H9 (cell line): Measurements from ENCODE around the gene ACTN3. TPM values are rescaled to one million over a fixed set of nuclear protein-coding genes. Genes with fewer than 3 reads are reported as not detected.

ENCODE experiments used
- DNase-seq: peaks from one replicate; pipeline ENCODE4 v3.0.0-alpha.2; 2017
- H2AFZ ChIP-seq: one replicate; pipeline ENCODE4 v1.6.1; 2013; ENCODE audit warnings: mild to moderate bottlenecking, low read length, control low read depth, moderate library complexity
- H2AK5ac ChIP-seq: 2 replicates; pipeline ENCODE4 v1.6.1; 2013; ENCODE audit warnings: low read length, control low read depth, mixed read lengths; ENCODE audit not compliant: insufficient read length
- H2BK120ac ChIP-seq: one replicate; pipeline ENCODE4 v1.6.1; 2013; ENCODE audit warnings: low read depth, mild to moderate bottlenecking, low read length, control low read depth, inconsistent platforms; ENCODE audit not compliant: poor library complexity, severe bottlenecking
- H2BK12ac ChIP-seq: 2 replicates; pipeline ENCODE4 v1.6.1; 2013; ENCODE audit warnings: low read length, control low read depth, mixed read lengths, low read depth; ENCODE audit not compliant: insufficient read length
- H2BK15ac ChIP-seq: 2 replicates; pipeline ENCODE4 v1.6.1; 2013; ENCODE audit warnings: low read depth, low read length, control low read depth
- H2BK20ac ChIP-seq: one replicate; pipeline ENCODE4 v1.6.1; 2013; ENCODE audit warnings: low read depth, mild to moderate bottlenecking, low read length, control low read depth, inconsistent platforms; ENCODE audit not compliant: poor library complexity, severe bottlenecking
- H2BK5ac ChIP-seq: 2 replicates; pipeline ENCODE4 v1.6.1; 2013; ENCODE audit warnings: low read length, control low read depth, mixed read lengths; ENCODE audit not compliant: insufficient read length
- H3K14ac ChIP-seq: 2 replicates; pipeline ENCODE4 v1.6.1; 2013; ENCODE audit warnings: low read length, control low read depth; ENCODE audit not compliant: insufficient read depth
- H3K18ac ChIP-seq: 2 replicates; pipeline ENCODE4 v1.6.1; 2013; ENCODE audit warnings: low read depth, mild to moderate bottlenecking, mixed read lengths, low read length, control low read depth; ENCODE audit not compliant: insufficient read length
- H3K23ac ChIP-seq: 2 replicates; pipeline ENCODE4 v1.6.1; 2013; ENCODE audit warnings: low read length, control low read depth, mixed read lengths, low read depth; ENCODE audit not compliant: insufficient read length
- H3K23me2 ChIP-seq: 2 replicates; pipeline ENCODE4 v1.6.1; 2013; ENCODE audit warnings: low read depth, mild to moderate bottlenecking, mixed read lengths, low read length, control low read depth; ENCODE audit not compliant: insufficient read length, poor library complexity, severe bottlenecking
- H3K27ac ChIP-seq: 2 replicates; pipeline ENCODE4 v1.5.1; 2013; ENCODE audit warnings: low read length, control low read depth, mixed read lengths, low read depth; ENCODE audit not compliant: insufficient read length
- H3K27me3 ChIP-seq: 2 replicates; pipeline ENCODE4 v1.6.1; 2013; ENCODE audit warnings: low read length, control low read depth, inconsistent platforms; ENCODE audit not compliant: insufficient read depth
- H3K4ac ChIP-seq: 2 replicates; pipeline ENCODE4 v1.6.1; 2013; ENCODE audit warnings: low read depth, mild to moderate bottlenecking, control low read depth, inconsistent platforms, low read length, moderate library complexity
- H3K4me1 ChIP-seq: 2 replicates; pipeline ENCODE4 v1.6.1; 2013; ENCODE audit warnings: low read length, control low read depth, inconsistent platforms; ENCODE audit not compliant: insufficient read depth
- H3K4me2 ChIP-seq: 2 replicates; pipeline ENCODE4 v1.6.1; 2013; ENCODE audit warnings: low read length, control low read depth, mixed read lengths; ENCODE audit not compliant: insufficient read length, insufficient read depth
- H3K56ac ChIP-seq: 2 replicates; pipeline ENCODE4 v1.6.1; 2013; ENCODE audit warnings: low read depth, mild to moderate bottlenecking, mixed read lengths, low read length, control low read depth; ENCODE audit not compliant: insufficient read length
- H3K79me1 ChIP-seq: 2 replicates; pipeline ENCODE4 v1.6.1; 2013; ENCODE audit warnings: low read depth, mild to moderate bottlenecking, moderate library complexity, low read length, control low read depth, inconsistent platforms; ENCODE audit not compliant: insufficient read depth, poor library complexity, severe bottlenecking
- H3K79me2 ChIP-seq: 2 replicates; pipeline ENCODE4 v1.6.1; 2013; ENCODE audit warnings: low read length, control low read depth, inconsistent platforms; ENCODE audit not compliant: insufficient read depth
- H3K9ac ChIP-seq: 2 replicates; pipeline ENCODE4 v1.6.1; 2013; ENCODE audit warnings: low read length, control low read depth, mixed read lengths; ENCODE audit not compliant: insufficient read length; ENCODE audit errors: extremely low read depth
- H3K9me3 ChIP-seq: one replicate; pipeline ENCODE4 v1.6.1; 2013; ENCODE audit warnings: low read depth, low read length, inconsistent platforms; ENCODE audit not compliant: control insufficient read depth
- H3T11ph ChIP-seq: one replicate; pipeline ENCODE4 v1.6.1; 2013; ENCODE audit warnings: mild to moderate bottlenecking, low read length, control low read depth, inconsistent platforms
- H4K20me1 ChIP-seq: one replicate; pipeline ENCODE4 v1.6.1; 2013; ENCODE audit not compliant: control insufficient read depth, insufficient read length, insufficient read depth
- H4K5ac ChIP-seq: 2 replicates; pipeline ENCODE4 v1.6.1; 2013; ENCODE audit warnings: low read depth, mild to moderate bottlenecking, mixed read lengths, low read length, control low read depth; ENCODE audit not compliant: insufficient read length
- H4K8ac ChIP-seq: replicated peaks from 2 replicates; pipeline ENCODE4 v1.6.1; 2013; ENCODE audit warnings: low read length, control low read depth, mixed read lengths, low read depth; ENCODE audit not compliant: insufficient read length
- H4K91ac ChIP-seq: 2 replicates; pipeline ENCODE4 v1.6.1; 2013; ENCODE audit warnings: low read depth, mild to moderate bottlenecking, moderate library complexity, mixed read lengths, low read length, control low read depth; ENCODE audit not compliant: insufficient read length
- H3K27ac Mint-ChIP-seq, 3 experiments: 2 replicates in 2 of 3; 3 replicates in 1 of 3; pipeline ENCODE4 v1.8.0; 2020 to 2021; ENCODE audit warnings: mixed read lengths in 3 of 3, mild to moderate bottlenecking in 1 of 3, moderate library complexity in 1 of 3
- H3K27me3 Mint-ChIP-seq: 2 replicates; pipeline ENCODE4 v1.8.0; 2021; ENCODE audit warnings: low read depth, mild to moderate bottlenecking, moderate library complexity, mixed read lengths
- H3K36me3 Mint-ChIP-seq, 3 experiments: 2 replicates in 2 of 3; 3 replicates in 1 of 3; pipeline ENCODE4 v1.8.0; 2020 to 2021; ENCODE audit warnings: low read depth in 3 of 3, mixed read lengths in 3 of 3; ENCODE audit not compliant: insufficient read depth in 1 of 3
- H3K4me1 Mint-ChIP-seq, 2 experiments: 2 replicates each; pipeline ENCODE4 v1.8.0; 2020; ENCODE audit warnings: mixed read lengths in 2 of 2
- H3K4me3 Mint-ChIP-seq, 2 experiments: 2 replicates in 1 of 2; 3 replicates in 1 of 2; pipeline ENCODE4 v1.8.0; 2020 to 2021; ENCODE audit warnings: mild to moderate bottlenecking in 2 of 2, mixed read lengths in 2 of 2, moderate library complexity in 1 of 2
- H3K9me3 Mint-ChIP-seq, 2 experiments: 2 replicates in 1 of 2; 3 replicates in 1 of 2; pipeline ENCODE4 v1.8.0; 2020; ENCODE audit warnings: mild to moderate bottlenecking in 2 of 2, mixed read lengths in 2 of 2, moderate library complexity in 1 of 2
- WGBS: extraction: QIAGEN DNeasy Blood & Tissue Kit; methylation state at CpG from one replicate; pipeline ENCODE4 v1.1.7; 2013; ENCODE audit warnings: missing lambda C conversion rate, low lambda C conversion rate, mixed read lengths; ENCODE audit not compliant: insufficient read length; ENCODE audit errors: extremely low coverage; 5-methylcytosine and 5-hydroxymethylcytosine counted together
- total RNA-seq: library from RNA; stranded (reverse); gene quantifications from 2 replicates; pipeline ENCODE4 v1.2.1, GENCODE V29; 2021
- TF ChIP-seq, protein P1 (sequence below): fragments of 200-600 bp; sonication (generic); conservative IDR thresholded peaks from 3 replicates; pipeline ENCODE4 v1.8.0; 2021; ENCODE audit warnings: antibody characterized with exemption, mild to moderate bottlenecking

Gene ACTN3
- total RNA-seq, 1 experiment from 2014 or later = 45.7 TPM

DNA sequence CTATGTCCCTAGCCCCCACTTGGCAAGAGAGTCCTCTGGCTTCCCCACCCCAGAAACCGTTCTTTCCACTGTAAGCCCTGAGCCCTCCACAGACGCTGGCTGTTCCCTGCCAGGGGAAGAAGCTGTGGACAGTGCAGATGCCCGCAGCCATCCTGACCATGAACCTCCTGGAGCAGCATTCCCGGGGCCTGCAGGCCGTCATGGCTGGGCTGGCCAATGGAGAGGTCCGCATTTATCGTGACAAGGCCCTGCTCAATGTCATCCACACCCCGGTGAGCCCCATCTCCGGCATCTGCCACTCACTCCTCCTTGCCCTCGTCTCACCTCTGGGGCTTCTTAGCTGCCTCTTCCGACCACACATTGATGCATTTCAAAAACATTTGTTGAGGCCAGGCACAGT lies 23.1 kb upstream of the ACTN3 start:
- no peak overlapping the region for H2BK12ac ChIP-seq
- H3K9me3 Mint-ChIP-seq = no peaks in the 10 kb centered on the region
- no peak overlapping the region for H3K4ac ChIP-seq
- no peaks in the 10 kb centered on the region for H3K4me1 Mint-ChIP-seq
- no peak overlapping the region for H3K4me2 ChIP-seq
- no peak overlapping the region for H3T11ph ChIP-seq
- H3K27ac ChIP-seq = no peak overlapping the region
- no peak overlapping the region for H2BK120ac ChIP-seq
- DNase-seq = no peak
- no peak overlapping the region for H2BK20ac ChIP-seq
- no peak overlapping the region for H3K18ac ChIP-seq
- H3K56ac ChIP-seq = no peak overlapping the region
- H3K36me3 Mint-ChIP-seq = peaks cover 7 to 43% (median 36%) of the 10 kb centered on the region in 3 experiments; a peak in 5 of 7 replicates
- H3K79me2 ChIP-seq = no peaks in the 10 kb centered on the region
- H4K5ac ChIP-seq = no peak overlapping the region
- H2BK5ac ChIP-seq = no peak overlapping the region
- no CpG with 5 or more reads among the region's 11 CpGs for WGBS
- no peak overlapping the region for H3K4me3 Mint-ChIP-seq
- H2BK15ac ChIP-seq = no peak overlapping the region
- H3K9ac ChIP-seq = no peak overlapping the region
- H4K8ac ChIP-seq = no peak overlapping the region
- no peaks in the 10 kb centered on the region for H3K27me3 ChIP-seq
- H3K23me2 ChIP-seq = no peaks in the 10 kb centered on the region
- no peak overlapping the region for H3K23ac ChIP-seq
- no peaks in the 10 kb centered on the region for H4K20me1 ChIP-seq
- H3K9me3 ChIP-seq = no peaks in the 10 kb centered on the region
- no peaks in the 10 kb centered on the region for H3K79me1 ChIP-seq
- no peak overlapping the region for H3K14ac ChIP-seq
- no peak overlapping the region for H2AFZ ChIP-seq
- no peaks in the 10 kb centered on the region for H3K27me3 Mint-ChIP-seq
- no peak overlapping the region for H4K91ac ChIP-seq
- H3K27ac Mint-ChIP-seq = no peak overlapping the region; a peak in 1 of 7 replicates
- no peaks in the 10 kb centered on the region for H3K4me1 ChIP-seq
- no peak overlapping the region for H2AK5ac ChIP-seq
- TF ChIP-seq, protein P1, sequence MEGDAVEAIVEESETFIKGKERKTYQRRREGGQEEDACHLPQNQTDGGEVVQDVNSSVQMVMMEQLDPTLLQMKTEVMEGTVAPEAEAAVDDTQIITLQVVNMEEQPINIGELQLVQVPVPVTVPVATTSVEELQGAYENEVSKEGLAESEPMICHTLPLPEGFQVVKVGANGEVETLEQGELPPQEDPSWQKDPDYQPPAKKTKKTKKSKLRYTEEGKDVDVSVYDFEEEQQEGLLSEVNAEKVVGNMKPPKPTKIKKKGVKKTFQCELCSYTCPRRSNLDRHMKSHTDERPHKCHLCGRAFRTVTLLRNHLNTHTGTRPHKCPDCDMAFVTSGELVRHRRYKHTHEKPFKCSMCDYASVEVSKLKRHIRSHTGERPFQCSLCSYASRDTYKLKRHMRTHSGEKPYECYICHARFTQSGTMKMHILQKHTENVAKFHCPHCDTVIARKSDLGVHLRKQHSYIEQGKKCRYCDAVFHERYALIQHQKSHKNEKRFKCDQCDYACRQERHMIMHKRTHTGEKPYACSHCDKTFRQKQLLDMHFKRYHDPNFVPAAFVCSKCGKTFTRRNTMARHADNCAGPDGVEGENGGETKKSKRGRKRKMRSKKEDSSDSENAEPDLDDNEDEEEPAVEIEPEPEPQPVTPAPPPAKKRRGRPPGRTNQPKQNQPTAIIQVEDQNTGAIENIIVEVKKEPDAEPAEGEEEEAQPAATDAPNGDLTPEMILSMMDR = no peak
